BLaER1 (cell line): Measurements from ENCODE around the gene CLDND1.

ENCODE experiments used
- H3K27ac ChIP-seq: shearing (Covaris generic); formaldehyde crosslinking; 2 replicates; pipeline ENCODE4 v1.8.1; 2022
- H3K27me3 ChIP-seq: shearing (Covaris generic); formaldehyde crosslinking; 2 replicates; pipeline ENCODE4 v1.8.1; 2022
- H3K36me3 ChIP-seq: shearing (Covaris generic); formaldehyde crosslinking; 2 replicates; pipeline ENCODE4 v1.8.1; 2022
- H3K4me1 ChIP-seq: shearing (Covaris generic); formaldehyde crosslinking; 2 replicates; pipeline ENCODE4 v1.8.1; 2022
- H3K4me2 ChIP-seq: shearing (Covaris generic); formaldehyde crosslinking; 2 replicates; pipeline ENCODE4 v1.8.1; 2022
- H3K4me3 ChIP-seq: shearing (Covaris generic); formaldehyde crosslinking; 2 replicates; pipeline ENCODE4 v1.8.1; 2022
- H3K9ac ChIP-seq: shearing (Covaris generic); formaldehyde crosslinking; 2 replicates; pipeline ENCODE4 v1.8.1; 2022
- H3K9me3 ChIP-seq: shearing (Covaris generic); formaldehyde crosslinking; 2 replicates; pipeline ENCODE4 v1.8.1; 2022
- H4K20me1 ChIP-seq: shearing (Covaris generic); formaldehyde crosslinking; 2 replicates; pipeline ENCODE4 v1.8.1; 2022
- Cebpa-rat ChIP-seq: shearing (Covaris generic); IDR thresholded peaks from 2 replicates; pipeline ENCODE4 v1.8.1; 2022

The CLDND1 gene

DNA sequence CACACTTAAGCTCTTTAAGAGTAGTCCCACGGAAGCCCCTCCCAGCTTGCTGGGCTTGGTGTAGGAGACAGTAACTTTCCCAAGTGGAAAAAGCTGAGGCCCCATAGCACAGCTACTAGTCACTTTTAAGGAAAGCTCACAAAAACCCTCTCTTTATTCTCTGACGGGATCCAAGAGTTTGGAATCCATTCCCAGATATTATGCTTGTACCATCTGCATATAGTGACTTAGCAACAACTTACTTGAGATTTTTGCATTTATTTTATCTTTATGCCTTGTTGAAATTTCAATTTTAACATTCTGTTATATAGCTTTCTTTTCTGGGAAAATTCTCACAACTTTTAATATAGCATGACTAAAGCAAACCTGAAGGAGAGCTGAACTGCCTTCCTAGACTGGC, 28.5 kb upstream of the CLDND1 start:
- no peaks in the 10 kb centered on the region for H3K27me3 ChIP-seq
- H4K20me1 ChIP-seq, result no peaks in the 10 kb centered on the region
- no peak overlapping the region for H3K9ac ChIP-seq
- no peaks in the 10 kb centered on the region for H3K9me3 ChIP-seq
- no peak for TF ChIP-seq Cebpa-rat
- H3K4me2 ChIP-seq, result no peak overlapping the region
- H3K4me1 ChIP-seq, result no peaks in the 10 kb centered on the region
- no peak overlapping the region for H3K27ac ChIP-seq
- H3K4me3 ChIP-seq, result no peak overlapping the region
- no peaks in the 10 kb centered on the region for H3K36me3 ChIP-seq

DNA sequence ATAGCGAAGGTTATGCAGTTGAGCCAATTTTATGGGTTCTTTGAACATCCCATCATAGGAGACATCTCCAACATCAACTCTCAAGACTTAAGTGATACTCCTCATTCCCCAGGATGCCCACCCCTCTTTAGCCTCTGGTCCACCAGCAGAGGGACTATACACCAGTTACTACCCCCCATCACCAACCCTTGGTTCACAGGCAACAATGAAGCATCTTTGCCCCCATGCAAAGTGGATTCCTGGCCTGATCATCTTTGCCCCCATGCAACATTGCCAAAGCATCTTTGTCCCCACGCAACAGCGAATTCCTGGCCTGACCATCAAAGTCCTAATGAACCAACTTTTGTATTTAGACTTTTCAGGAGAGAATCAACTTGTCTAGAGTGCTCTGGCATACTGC, 28.1 kb upstream of the CLDND1 start:
- Histone ChIP-seq H3K36me3 (no peaks in the 10 kb centered on the region), H4K20me1 (no peaks in the 10 kb centered on the region), H3K4me3 (no peak overlapping the region), H3K9me3 (no peaks in the 10 kb centered on the region), H3K27me3 (no peaks in the 10 kb centered on the region), H3K4me1 (no peaks in the 10 kb centered on the region), H3K27ac (no peak overlapping the region), H3K4me2 (no peak overlapping the region), H3K9ac (no peak overlapping the region)
- no peak for TF ChIP-seq Cebpa-rat

DNA sequence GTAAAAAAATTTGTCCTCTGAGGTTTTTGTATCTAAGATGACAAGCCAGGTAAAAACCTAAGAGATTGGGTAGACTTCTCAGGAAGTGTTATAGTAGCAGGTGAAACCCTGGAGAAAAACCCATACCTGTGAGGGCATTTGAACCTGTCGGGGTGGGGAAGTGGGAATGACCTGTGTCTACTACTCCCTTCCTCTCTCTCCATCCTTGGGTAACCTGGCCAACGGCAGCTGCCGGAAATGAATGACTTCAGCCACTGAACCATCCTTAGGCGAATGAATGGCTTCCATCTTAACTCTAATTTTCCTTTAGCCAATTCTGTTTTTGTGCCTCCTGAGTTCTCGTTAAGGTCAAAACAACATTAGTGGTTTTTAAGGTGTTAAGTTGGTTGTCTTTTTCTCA, 25.8 kb upstream of the CLDND1 start:
- Histone ChIP-seq H3K4me3 (no peak overlapping the region), H3K27me3 (no peaks in the 10 kb centered on the region), H4K20me1 (no peaks in the 10 kb centered on the region), H3K4me2 (no peak overlapping the region), H3K4me1 (no peaks in the 10 kb centered on the region), H3K9me3 (no peaks in the 10 kb centered on the region), H3K27ac (no peak overlapping the region), H3K36me3 (no peaks in the 10 kb centered on the region), H3K9ac (no peak overlapping the region)
- no peak for TF ChIP-seq Cebpa-rat

DNA sequence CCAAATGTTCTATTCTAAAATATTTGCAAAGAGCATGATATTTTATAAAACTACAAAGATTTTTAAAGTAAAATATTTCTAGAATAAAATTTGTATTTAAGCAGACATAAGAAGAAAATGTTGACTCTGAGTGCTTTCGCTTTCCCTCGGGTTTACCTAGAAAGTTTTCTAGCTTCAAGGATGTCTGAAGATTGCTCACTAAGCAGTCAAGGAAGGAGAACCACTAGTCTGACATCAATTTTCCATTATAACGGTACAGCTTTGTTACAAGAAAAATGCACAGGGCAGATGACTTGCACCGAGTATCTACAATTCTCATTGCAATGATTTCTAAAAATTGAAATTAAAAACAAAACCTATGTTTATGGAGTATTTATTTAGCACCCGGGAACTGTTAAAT, 23.2 kb upstream of the CLDND1 start:
- Histone ChIP-seq H3K4me2 (no peak overlapping the region), H3K27ac (no peak overlapping the region), H3K36me3 (no peaks in the 10 kb centered on the region), H3K4me1 (no peaks in the 10 kb centered on the region), H3K9me3 (no peaks in the 10 kb centered on the region), H3K9ac (no peak overlapping the region), H3K27me3 (no peaks in the 10 kb centered on the region), H4K20me1 (no peaks in the 10 kb centered on the region), H3K4me3 (no peak overlapping the region)
- no peak for TF ChIP-seq Cebpa-rat

DNA sequence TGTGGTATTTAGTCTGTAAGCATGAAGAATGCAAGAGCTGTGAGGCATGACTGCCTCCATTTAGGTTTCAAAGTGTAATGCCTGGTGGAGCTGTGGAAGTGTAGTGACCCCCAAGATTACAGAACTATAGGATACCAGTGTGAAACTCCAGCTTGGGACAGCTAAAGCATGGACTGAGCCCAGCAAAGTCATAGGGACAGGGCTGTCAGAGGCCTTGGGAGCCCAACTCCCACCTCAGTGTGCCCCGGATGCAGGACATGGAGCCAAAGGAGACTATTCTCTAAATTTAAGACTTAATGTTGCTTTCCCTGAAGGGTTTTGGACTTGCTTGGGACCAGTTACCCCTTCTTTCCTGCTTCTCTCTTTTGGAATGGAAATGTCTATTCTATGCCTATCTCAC, 19.9 kb upstream of the CLDND1 start:
- Histone ChIP-seq H3K36me3 (no peaks in the 10 kb centered on the region), H3K27me3 (no peaks in the 10 kb centered on the region), H3K9ac (no peak overlapping the region), H3K9me3 (no peaks in the 10 kb centered on the region), H3K4me3 (no peak overlapping the region), H3K27ac (no peak overlapping the region), H3K4me1 (no peaks in the 10 kb centered on the region), H4K20me1 (no peaks in the 10 kb centered on the region), H3K4me2 (no peak overlapping the region)
- TF ChIP-seq Cebpa-rat, result no peak

DNA sequence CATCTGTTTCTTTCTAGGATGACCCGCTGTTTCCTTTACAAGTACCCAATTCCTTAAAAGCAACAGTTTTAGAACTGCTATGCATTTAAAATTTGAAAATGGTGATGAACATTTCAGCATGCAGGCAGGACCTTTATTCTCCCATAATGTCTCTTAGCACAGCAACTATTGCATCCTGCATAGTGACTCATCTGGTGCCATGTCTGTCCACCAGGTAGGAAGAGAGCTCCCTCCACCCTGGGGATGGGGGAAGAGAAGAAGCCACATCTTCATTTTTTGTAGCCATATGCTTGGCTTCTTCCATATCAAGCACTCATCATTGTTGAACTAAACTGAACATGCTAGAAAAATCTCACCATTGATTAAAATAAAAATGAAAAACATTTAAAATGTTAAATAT, 19.0 kb upstream of the CLDND1 start:
- H3K9me3 ChIP-seq, result no peaks in the 10 kb centered on the region
- no peak for TF ChIP-seq Cebpa-rat
- no peak overlapping the region for H3K9ac ChIP-seq
- no peaks in the 10 kb centered on the region for H4K20me1 ChIP-seq
- H3K4me3 ChIP-seq, result no peak overlapping the region
- no peak overlapping the region for H3K4me2 ChIP-seq
- no peak overlapping the region for H3K27ac ChIP-seq
- no peaks in the 10 kb centered on the region for H3K36me3 ChIP-seq
- H3K4me1 ChIP-seq, result no peaks in the 10 kb centered on the region
- no peaks in the 10 kb centered on the region for H3K27me3 ChIP-seq

DNA sequence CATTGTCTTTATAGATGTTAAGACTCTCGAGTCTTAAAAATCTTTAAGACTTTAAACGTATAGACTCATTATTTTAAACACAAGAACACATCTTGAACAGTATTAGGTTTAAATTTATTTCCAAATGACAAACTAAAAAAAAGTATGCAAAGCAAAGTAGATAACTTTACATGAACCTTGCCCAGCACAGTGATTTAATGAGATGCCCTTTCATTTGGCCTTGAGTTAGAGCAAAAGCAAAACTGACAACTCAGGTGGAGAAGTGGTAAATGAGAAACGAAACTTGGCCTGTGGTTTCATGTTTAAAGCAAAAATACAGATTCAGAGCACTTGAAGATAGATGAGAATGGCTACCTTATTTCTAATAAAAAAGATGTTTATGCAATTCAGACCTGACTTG, 17.6 kb upstream of the CLDND1 start:
- H3K4me1 ChIP-seq, result no peaks in the 10 kb centered on the region
- H3K27ac ChIP-seq, result no peak overlapping the region
- no peak overlapping the region for H3K9ac ChIP-seq
- H3K4me3 ChIP-seq, result no peak overlapping the region
- no peaks in the 10 kb centered on the region for H3K36me3 ChIP-seq
- H3K4me2 ChIP-seq, result no peak overlapping the region
- no peaks in the 10 kb centered on the region for H3K27me3 ChIP-seq
- H4K20me1 ChIP-seq, result no peaks in the 10 kb centered on the region
- H3K9me3 ChIP-seq, result no peaks in the 10 kb centered on the region
- no peak for TF ChIP-seq Cebpa-rat

DNA sequence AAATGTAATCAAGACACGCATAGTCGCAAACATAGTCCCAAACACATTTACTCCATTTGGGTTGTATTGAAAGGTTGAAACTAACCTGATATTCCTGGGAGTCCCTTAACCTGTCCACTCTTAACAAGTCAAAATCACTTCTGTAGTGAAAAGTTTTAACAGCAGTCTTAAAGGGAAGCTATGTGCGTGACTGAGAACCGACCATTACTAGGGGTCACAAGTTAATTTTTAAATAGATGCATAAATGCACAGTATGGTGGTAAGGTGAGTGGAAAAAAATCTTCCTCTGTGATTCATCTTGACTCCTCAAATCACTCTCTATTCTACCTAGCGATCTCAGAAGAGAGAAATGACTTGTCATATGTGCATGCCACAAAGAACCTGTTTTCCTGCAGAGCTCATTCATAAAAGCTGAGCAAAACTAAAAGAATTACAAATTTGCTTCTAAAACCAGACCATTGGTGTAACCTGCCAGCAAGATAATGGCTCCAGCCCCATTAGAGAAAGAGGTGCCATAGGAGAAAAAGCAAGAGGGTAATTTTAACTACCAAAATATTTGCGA, 13.8 kb upstream of the CLDND1 start:
- TF ChIP-seq Cebpa-rat, result no peak
- Histone ChIP-seq H3K4me3 (no peak overlapping the region), H3K4me2 (no peak overlapping the region)

DNA sequence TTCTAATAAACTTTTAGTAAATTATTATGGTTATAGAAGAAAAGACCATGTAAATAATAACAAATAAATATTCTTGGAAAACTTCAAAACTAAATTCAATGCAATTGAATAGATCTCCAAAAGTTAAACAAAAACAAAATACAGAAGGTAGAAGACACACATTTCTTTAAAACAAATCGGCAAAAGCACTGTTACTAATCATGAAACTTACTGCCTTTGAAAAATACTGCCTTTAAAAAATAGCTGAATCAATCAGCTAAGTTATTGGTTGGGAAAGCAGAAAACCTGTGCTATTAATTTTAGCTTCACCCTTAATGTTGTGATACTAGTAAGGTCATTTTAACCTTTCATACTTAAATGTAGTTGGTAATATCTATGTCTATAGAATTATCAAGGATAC, 12.0 kb upstream of the CLDND1 start:
- Histone ChIP-seq H3K4me3 (no peak overlapping the region), H3K9me3 (no peaks in the 10 kb centered on the region), H3K4me2 (no peak overlapping the region), H3K4me1 (no peaks in the 10 kb centered on the region), H3K9ac (no peak overlapping the region), H4K20me1 (no peaks in the 10 kb centered on the region), H3K27ac (no peak overlapping the region), H3K36me3 (no peaks in the 10 kb centered on the region), H3K27me3 (no peaks in the 10 kb centered on the region)
- TF ChIP-seq Cebpa-rat, result no peak

More for the DNA sequence above, 13.8 kb upstream of the CLDND1 start:
- Histone ChIP-seq H4K20me1 (no peaks in the 10 kb centered on the region), H3K27ac (no peak overlapping the region), H3K27me3 (no peaks in the 10 kb centered on the region), H3K4me1 (no peaks in the 10 kb centered on the region), H3K9me3 (no peaks in the 10 kb centered on the region), H3K9ac (no peak overlapping the region), H3K36me3 (no peaks in the 10 kb centered on the region)

DNA sequence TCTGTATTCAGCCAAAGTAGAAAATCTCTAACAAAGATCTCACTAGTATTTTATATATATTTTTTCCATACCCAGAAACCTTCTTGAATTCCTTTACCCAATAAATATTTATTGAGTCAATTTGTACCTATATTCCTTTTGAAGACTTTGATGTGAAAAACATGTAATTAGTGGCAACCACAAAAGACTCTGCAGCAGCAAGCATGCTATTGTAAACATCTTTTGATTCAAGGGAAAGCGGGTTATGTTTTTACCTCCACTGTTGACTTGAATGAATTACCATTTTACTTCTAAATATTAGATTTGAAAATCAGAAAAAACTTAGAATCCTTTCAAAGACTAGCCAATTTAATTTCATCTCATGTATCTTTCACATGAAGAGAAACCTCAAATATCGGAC, 11.5 kb upstream of the CLDND1 start:
- TF ChIP-seq Cebpa-rat, result no peak
- Histone ChIP-seq H3K27ac (no peak overlapping the region), H3K4me2 (no peak overlapping the region), H3K27me3 (no peaks in the 10 kb centered on the region), H3K4me1 (no peaks in the 10 kb centered on the region), H4K20me1 (no peaks in the 10 kb centered on the region), H3K36me3 (no peaks in the 10 kb centered on the region), H3K9me3 (no peaks in the 10 kb centered on the region), H3K4me3 (no peak overlapping the region), H3K9ac (no peak overlapping the region)
